HG03139 (cell line): Measurements from ENCODE around the gene EEF2K.

Source experiments
- ATAC-seq: cut with Tn5 transposase; IDR thresholded peaks from one replicate; pipeline ENCODE4 v1.9.1; 2021; ENCODE audit not compliant: unreplicated experiment

Gene EEF2K

DNA sequence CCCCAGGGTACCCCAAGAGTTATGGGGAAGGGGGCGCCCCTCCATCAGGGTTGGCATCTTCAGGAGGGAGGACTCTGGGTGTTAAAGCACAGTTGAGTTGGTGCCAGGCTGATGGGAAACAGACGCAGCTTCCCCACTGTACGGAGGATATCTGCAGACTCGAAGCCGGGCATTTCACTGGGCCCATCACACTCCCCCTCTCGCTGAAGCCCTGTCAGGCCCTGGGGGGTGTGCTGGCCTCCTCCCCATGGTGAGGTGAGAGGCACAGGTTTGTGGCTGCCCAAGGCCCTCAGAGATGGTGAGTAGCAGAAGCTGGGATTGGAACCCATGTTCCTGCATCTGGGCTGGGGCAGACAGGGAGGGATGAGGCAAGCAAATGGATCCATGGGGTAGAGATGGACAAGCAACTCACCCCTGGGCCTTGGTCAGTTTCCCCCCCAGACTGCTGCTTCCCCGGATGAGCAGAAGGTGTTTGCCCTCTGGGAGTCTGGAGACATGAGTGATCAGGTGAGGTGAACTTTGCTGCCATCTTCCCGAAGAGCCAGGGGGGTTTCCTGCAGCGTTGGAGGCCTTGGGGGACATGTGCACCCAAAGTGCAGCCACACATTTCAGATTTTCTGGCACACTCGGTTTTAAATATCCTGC is 122.1 kb downstream of the EEF2K start:
- no peak for ATAC-seq

DNA sequence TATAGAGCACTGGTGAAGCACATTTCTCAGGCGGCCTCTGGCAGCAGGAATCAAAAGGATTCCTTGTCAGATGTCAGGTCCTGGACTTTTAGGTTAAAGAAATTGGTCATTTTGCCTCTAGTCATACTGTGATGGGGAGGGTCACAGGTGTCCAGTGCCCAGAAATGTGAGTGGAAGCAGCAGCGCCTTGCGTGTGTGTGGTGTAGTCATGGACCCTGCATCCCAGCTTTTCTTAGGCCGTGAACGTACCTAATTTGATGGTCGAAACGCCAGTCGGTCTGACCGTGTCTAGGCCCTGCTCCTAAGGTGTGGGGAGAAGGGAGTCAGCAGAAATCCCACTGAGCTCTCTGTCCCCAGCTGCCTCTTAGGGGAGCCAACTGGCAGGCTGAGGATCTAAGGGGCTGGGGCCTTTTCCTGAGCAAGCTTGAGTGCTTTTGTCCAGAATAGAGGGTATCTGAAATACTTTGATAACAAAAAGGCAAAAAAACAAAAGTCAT is 123.2 kb downstream of the EEF2K start:
- no peak for ATAC-seq

GRCh38 chr16:22330326-22330725 is 124.2 kb downstream of the EEF2K start:
- no peak for ATAC-seq

GRCh38 chr16:22333457-22333994 is 127.4 kb downstream of the EEF2K start:
- ATAC-seq = no peak

DNA sequence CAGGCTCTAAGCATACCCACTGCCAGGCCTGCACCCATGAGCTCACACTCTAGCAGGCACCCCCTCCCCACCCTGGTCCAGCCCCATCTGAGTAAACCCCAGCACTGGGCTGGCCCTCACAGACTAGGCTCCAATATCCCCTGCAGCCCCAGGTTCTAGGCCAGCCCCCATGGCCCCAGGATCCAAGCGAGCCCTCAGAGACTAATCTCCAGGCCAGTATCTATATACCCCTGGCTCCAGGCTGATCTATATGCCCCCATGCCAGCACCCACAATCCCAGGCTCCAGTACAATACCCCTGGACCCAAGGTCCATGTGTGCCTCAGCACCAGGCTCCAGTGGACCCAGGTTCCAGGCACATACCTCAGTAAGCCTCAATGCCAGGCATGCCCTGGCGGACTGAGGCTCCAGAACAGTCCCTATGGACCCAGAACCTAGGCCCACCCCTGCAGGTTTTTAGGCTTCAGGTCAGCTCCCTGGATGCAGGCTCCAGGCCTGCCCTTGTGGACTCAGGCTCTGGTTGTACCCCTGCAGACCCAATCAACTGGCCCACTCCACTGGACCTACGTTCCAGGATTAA is 129.7 kb downstream of the EEF2K start:
- ATAC-seq = no peak

- no peak for ATAC-seq
Measured at GRCh38 chr16:22336581-22336980, 130.5 kb downstream of the EEF2K start.

DNA sequence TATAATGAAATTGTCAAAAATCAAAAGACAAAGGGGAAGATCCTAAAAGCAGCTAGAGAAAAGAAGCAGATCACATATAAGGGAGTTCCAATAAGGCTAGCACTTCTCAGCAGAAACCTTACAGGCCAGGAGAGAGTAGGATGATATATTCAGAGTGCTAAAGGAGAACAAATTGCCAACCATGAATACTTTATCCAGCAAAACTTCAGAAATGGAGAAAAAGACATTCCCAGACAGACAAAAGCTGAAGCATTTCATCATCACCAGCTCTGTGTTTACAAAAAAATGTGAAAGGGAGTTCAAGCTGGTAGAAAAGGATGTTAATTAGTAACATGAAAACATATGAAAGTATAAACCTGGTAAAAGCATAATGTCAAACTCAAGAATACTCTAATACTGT is 131.0 kb downstream of the EEF2K start:
- ATAC-seq = no peak

DNA sequence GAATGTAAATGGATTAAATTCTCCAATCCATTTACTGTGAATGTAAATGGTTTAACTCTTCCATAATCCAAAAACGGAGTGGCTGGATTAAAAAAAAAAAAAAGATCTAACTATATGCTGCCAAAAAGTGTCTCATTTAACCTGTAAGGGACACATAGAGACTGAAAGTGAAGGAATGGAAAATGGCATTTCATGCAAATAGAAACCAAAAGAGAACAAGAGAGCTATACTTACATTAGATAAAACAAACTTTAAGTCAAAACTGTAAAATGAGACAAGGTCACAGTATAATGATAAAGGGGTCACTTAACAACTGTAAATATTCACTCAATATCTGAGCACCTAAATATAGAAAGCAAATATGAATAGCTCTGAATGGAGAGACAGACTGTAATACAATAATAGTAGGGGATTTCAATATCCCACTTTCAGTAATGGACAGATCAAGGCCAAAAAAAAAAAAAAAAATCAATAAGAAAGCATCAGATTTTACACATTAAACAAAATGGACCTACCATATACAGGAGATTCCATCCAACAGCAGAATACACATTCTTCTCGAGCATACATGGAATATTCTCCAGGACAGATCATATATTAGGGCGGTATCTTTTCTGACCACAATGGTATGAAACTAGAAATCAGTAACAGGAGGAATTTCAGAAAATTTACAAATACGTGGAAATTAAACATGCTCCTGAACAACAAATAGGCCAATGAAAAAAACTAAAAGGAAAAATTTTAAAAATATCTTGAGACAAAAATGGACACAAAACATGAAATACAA is 132.0 kb downstream of the EEF2K start:
- no peak for ATAC-seq
